Measurements from ENCODE around the gene SORCS2.

The SORCS2 gene

GRCh38 chr4:7330031-7330596 is 137.8 kb downstream of the SORCS2 start:
- DNase-seq: no peak

GRCh38 chr4:7330811-7331681 is 138.7 kb downstream of the SORCS2 start:
- no peak for DNase-seq

GRCh38 chr4:7331682-7332000 is 139.3 kb downstream of the SORCS2 start:
- DNase-seq: no peak

GRCh38 chr4:7332216-7333023 is 140.1 kb downstream of the SORCS2 start:
- DNase-seq: no peak

GRCh38 chr4:7333024-7333780 is 140.9 kb downstream of the SORCS2 start:
- no peak for DNase-seq

GRCh38 chr4:7333801-7334421 is 141.6 kb downstream of the SORCS2 start:
- no peak for DNase-seq

GRCh38 chr4:7334521-7335275 is 142.4 kb downstream of the SORCS2 start:
- no peak for DNase-seq

- DNase-seq: no peak
Observed at GRCh38 chr4:7335344-7336066, 143.2 kb downstream of the SORCS2 start.

GRCh38 chr4:7336067-7336569 is 143.8 kb downstream of the SORCS2 start:
- DNase-seq: no peak

- no peak for DNase-seq
Observed at GRCh38 chr4:7336732-7337131, 144.4 kb downstream of the SORCS2 start.

- no peak for DNase-seq
Observed at GRCh38 chr4:7337196-7338058, 145.1 kb downstream of the SORCS2 start.

GRCh38 chr4:7338059-7338452 is 145.7 kb downstream of the SORCS2 start:
- DNase-seq: no peak

GRCh38 chr4:7338876-7339623 is 146.7 kb downstream of the SORCS2 start:
- no peak for DNase-seq

GRCh38 chr4:7339751-7340552 is 147.6 kb downstream of the SORCS2 start:
- no peak for DNase-seq

- no peak for DNase-seq
Observed at GRCh38 chr4:7340553-7341433, 148.5 kb downstream of the SORCS2 start.

GRCh38 chr4:7341491-7342222 is 149.3 kb downstream of the SORCS2 start:
- no peak for DNase-seq
